WI38 (cell line): Measurements from ENCODE around the gene MUC6.

Experiments
- H3K4me3 ChIP-seq: 2 replicates; pipeline ENCODE4 v1.5.1; 2011; ENCODE audit warnings: low read depth, mild to moderate bottlenecking, control low read depth, low read length
- TF ChIP-seq, protein P1 (sequence below): IDR thresholded peaks from 2 replicates; pipeline ENCODE4 v1.5.1; 2012; ENCODE audit warnings: low read depth, mild to moderate bottlenecking, control low read depth, low read length

The MUC6 gene

DNA sequence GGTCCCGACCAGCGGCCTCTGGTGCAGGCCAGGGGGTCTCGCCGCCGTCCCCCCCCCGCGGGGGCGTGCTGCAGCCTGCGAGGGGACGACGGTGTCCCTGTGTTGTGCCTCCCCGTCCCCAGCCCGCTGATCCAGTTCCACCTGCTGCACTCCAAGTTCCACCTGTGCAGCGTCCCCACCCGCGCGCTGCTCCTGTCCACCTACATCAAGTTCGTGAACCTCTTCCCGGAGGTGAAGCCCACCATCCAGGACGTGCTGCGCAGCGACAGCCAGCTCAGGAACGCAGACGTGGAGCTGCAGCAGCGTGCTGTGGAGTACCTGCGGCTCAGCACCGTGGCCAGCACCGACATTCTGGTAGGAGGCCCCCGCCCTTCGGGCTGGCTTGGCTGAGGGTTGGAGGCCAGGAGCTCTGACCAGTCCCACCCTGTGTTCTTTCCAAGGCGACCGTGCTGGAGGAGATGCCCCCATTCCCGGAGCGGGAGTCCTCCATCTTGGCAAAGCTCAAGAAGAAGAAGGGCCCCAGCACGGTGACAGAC is 42.8 kb downstream of the MUC6 start:
- TF ChIP-seq, protein P1, sequence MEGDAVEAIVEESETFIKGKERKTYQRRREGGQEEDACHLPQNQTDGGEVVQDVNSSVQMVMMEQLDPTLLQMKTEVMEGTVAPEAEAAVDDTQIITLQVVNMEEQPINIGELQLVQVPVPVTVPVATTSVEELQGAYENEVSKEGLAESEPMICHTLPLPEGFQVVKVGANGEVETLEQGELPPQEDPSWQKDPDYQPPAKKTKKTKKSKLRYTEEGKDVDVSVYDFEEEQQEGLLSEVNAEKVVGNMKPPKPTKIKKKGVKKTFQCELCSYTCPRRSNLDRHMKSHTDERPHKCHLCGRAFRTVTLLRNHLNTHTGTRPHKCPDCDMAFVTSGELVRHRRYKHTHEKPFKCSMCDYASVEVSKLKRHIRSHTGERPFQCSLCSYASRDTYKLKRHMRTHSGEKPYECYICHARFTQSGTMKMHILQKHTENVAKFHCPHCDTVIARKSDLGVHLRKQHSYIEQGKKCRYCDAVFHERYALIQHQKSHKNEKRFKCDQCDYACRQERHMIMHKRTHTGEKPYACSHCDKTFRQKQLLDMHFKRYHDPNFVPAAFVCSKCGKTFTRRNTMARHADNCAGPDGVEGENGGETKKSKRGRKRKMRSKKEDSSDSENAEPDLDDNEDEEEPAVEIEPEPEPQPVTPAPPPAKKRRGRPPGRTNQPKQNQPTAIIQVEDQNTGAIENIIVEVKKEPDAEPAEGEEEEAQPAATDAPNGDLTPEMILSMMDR, result no peak
- no peak overlapping the region for H3K4me3 ChIP-seq

DNA sequence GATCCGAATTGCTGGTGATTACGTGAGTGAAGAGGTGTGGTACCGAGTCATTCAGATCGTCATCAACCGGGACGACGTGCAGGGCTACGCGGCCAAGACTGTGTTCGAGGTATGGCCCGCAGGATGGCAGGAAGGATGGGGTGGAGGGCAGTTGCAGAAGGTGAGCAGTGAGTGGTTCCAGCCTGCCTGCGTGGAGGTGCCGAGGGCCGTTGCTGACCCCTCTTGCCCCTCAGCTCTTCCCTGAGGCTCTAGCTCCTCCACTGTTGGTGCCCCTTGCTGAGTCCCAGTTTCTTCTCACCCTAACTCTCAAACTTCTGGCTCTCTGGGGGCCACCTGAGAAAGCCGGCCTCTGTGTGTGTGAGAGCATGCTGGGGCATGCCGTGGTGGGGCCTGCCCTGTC is 43.9 kb downstream of the MUC6 start:
- H3K4me3 ChIP-seq, result no peak overlapping the region
- TF ChIP-seq, protein P1, result no peak

DNA sequence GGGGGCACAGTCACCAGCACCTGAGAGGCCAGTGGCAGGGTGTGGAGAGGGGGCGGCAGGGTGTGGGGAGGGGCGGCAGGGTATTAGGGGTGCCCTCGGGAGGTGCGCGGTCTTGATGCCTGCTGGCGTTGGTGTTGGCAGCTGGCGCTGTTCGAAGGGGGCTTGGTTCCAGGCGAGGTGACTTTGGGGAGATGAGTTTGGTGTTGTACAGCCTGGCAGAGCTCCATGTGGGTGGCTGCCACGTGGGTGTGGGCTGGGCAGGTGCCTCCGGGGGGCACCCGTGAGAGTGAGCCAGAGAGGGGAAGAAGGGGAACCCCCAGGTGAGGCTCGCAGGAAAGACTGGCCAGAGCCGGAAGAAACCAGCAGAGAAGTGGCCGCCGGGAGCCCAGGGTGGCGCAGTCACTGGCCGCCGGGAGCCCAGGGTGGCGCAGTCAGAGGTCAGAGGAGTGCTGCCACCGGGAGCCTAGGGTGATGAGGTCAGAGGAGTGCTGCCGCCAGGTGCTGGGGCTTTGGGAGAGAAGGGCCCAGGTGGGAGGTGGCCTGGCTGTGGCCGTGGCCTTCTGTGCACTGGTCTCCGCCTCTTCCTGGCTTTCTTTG is 44.7 kb downstream of the MUC6 start:
- TF ChIP-seq, protein P1, result no peak
- no peak overlapping the region for H3K4me3 ChIP-seq

DNA sequence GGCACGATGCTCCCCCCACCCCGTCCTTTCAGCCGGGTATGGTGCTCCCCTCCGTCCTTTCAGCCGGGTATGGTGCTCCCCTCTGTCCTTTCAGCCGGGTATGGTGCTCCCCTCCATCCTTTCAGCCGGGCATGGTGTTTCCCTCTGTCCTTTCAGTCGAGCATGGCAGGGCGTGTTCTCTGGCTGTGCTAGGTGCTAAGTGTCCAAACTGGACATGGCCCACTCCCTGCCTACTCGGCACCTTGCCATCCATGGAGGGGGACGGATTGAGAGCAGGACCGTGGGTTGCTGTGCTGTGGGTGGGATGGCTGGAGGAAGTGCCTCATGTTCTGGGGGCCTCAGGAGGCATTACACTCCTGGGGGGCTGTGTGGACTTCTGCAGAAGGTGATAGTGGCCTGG is 45.5 kb downstream of the MUC6 start:
- TF ChIP-seq, protein P1, result no peak
- H3K4me3 ChIP-seq, result no peak overlapping the region

DNA sequence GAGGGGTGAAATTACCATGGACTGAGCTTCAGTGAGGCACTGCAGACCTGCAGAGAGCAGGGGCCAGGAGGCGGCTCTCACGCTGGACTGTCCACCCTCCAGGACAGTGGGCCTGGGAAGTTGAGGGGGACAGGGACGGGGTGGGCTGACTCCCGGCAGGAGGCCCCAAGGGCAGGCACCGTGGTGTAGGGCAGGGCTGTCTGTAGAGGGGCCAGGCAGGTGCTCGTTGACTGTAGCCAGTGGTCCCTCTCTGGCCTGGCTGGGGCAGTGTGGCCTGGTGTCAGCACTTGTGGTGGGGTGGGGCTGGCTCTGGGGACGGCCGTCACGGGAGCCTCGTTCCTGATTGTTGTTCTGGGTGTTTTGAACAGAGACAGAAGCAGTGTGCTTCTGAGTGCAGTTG is 46.4 kb downstream of the MUC6 start:
- TF ChIP-seq, protein P1, result no peak

DNA sequence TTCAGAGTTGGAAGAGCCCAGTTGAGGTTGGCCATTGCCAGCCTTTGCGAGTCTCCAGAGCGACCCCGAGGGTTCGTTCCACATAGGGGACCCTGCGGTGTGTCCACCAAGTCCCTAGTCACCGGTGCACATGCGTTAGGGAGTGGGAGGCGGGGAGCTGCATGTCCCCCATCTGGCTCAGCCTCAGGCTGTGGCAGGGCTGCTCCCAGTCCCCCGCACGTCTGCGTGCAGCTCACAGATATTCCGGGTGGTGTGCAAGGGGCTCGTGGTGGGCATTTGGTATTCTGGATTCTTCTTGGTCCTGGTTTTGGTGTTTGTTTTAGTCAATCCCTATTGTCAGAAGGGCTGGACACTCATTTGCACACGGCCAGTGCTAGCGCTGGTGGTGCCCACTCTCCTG is 48.8 kb downstream of the MUC6 start:
- H3K4me3 ChIP-seq, result no peak overlapping the region
- TF ChIP-seq, protein P1, result no peak

More for the DNA sequence above, 46.4 kb downstream of the MUC6 start:
- H3K4me3 ChIP-seq, result no peak overlapping the region

DNA sequence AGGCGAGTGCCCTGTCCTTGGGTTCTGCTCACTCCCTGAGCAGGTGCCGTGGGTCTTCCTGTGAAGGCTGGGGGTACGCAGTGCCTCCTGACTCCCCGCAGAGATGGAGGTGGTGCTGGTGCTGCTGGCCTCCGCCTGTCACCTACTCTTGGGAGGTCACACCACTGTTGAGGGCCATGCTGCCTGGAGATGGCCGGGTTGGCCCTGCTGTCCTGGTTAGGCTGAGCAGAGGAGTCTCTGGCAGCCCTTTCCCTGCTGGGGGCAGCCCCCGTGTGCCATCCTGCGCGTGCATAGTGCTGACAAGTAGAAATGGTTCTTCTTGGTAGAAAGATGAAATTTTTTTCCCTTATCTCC is 49.6 kb downstream of the MUC6 start:
- TF ChIP-seq, protein P1, result no peak
- no peak overlapping the region for H3K4me3 ChIP-seq
